Endodermal cell (in vitro differentiated cells): Measurements from ENCODE around the gene VAV3. TPM values are rescaled to one million over a fixed set of nuclear protein-coding genes. Genes with fewer than 3 reads are reported as not detected.

ENCODE experiments used
- DNase-seq: peaks from one replicate; pipeline ENCODE4 v3.0.0-alpha.2; 2017
- H3K27ac ChIP-seq: 2 replicates; pipeline ENCODE4 v1.5.1; 2013; ENCODE audit warnings: mild to moderate bottlenecking, low read depth, low read length, moderate library complexity
- H3K27me3 ChIP-seq: 2 replicates; pipeline ENCODE4 v1.6.1; 2013; ENCODE audit warnings: mild to moderate bottlenecking, low read length, moderate library complexity; ENCODE audit not compliant: insufficient read depth, control insufficient read depth, poor library complexity, severe bottlenecking
- H3K36me3 ChIP-seq: 2 replicates; pipeline ENCODE4 v1.7.0; 2013; ENCODE audit warnings: mild to moderate bottlenecking, low read length, moderate library complexity; ENCODE audit not compliant: control insufficient read depth, insufficient read depth
- H3K4me1 ChIP-seq: one replicate; pipeline ENCODE4 v1.7.0; 2013; ENCODE audit warnings: low read length; ENCODE audit not compliant: control insufficient read depth, insufficient read depth
- H3K4me3 ChIP-seq: 2 replicates; pipeline ENCODE4 v1.5.1; 2013; ENCODE audit warnings: mild to moderate bottlenecking, low read length, moderate library complexity
- H3K9ac ChIP-seq: 2 replicates; pipeline ENCODE4 v1.6.1; 2013; ENCODE audit warnings: mild to moderate bottlenecking, low read length, moderate library complexity; ENCODE audit not compliant: poor library complexity, severe bottlenecking; ENCODE audit errors: extremely low read depth
- H3K9me3 ChIP-seq: 2 replicates; pipeline ENCODE4 v1.6.1; 2013; ENCODE audit warnings: mild to moderate bottlenecking, low read length, moderate library complexity; ENCODE audit not compliant: control insufficient read depth
- H3K27ac Mint-ChIP-seq: 2 replicates; pipeline ENCODE4 v1.8.0; 2020; ENCODE audit warnings: mixed read lengths
- H3K27me3 Mint-ChIP-seq: 2 replicates; pipeline ENCODE4 v1.8.0; 2021; ENCODE audit warnings: mild to moderate bottlenecking, mixed read lengths; ENCODE audit not compliant: insufficient read depth
- H3K36me3 Mint-ChIP-seq: 2 replicates; pipeline ENCODE4 v1.8.0; 2020; ENCODE audit warnings: low read depth, mixed read lengths
- H3K4me1 Mint-ChIP-seq: 2 replicates; pipeline ENCODE4 v1.8.0; 2020; ENCODE audit warnings: mixed read lengths
- H3K4me3 Mint-ChIP-seq: 2 replicates; pipeline ENCODE4 v1.8.0; 2020; ENCODE audit warnings: mild to moderate bottlenecking, moderate library complexity, mixed read lengths
- H3K9me3 Mint-ChIP-seq: 2 replicates; pipeline ENCODE4 v1.8.0; 2020; ENCODE audit warnings: mild to moderate bottlenecking, mixed read lengths
- WGBS, 2 experiments: methylation state at CpG; one replicate each; pipeline versions ENCODE4 v1.1.5 to v1.1.7; 2013; ENCODE audit warnings: missing lambda C conversion rate in 2 of 2, mixed read lengths in 1 of 2; ENCODE audit not compliant: insufficient coverage in 1 of 2, insufficient read length in 1 of 2; 5-methylcytosine and 5-hydroxymethylcytosine counted together
- total RNA-seq, 2 donors: library from RNA; stranded (reverse); fragmentation: NEBNext Ultra II Directional in 1 of 2; extraction: Animal tissue kit (Norgen Biotek cat#: 25700) in 1 of 2; gene quantifications; 2 replicates in 1 of 2; 3 replicates in 1 of 2; pipeline ENCODE4 v1.2.1, GENCODE V29; 2021
- TF ChIP-seq, protein P1 (sequence below): fragments of 200-600 bp; sonication (generic); conservative IDR thresholded peaks from 2 replicates; pipeline ENCODE4 v1.5.0; 2021; ENCODE audit warnings: antibody characterized with exemption, mild to moderate bottlenecking

Gene VAV3
- total RNA-seq, 2 donors from 2014 or later = 6.9 to 9.6 TPM

DNA sequence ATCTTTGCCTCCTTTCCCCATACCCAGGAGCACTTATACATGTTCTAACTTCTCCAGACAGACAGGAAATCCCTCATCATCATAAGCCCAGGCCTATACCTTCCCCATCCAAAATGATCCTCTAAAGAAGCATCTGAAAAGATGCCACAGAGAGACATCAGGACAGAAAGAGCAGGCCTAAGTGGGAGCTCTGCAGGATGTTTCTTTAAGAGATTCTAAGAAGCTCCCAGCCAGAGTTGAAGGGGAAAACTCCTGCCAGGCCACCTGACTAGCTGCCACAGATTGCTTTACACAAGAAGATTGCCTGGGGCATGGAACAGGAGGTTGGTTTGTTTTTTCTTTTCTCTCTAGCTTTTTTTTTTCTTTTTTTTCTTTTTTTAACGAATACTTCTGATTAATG is 275.8 kb downstream of the VAV3 start:
- peak; percentile 52 for DNase-seq
- Mint-ChIP-seq H3K36me3 (no peaks in the 10 kb centered on the region), H3K4me1 (peaks cover 34% of the 10 kb centered on the region), H3K4me3 (no peak overlapping the region), H3K27ac (peak overlapping the region; percentile 36), H3K27me3 (no peaks in the 10 kb centered on the region), H3K9me3 (no peaks in the 10 kb centered on the region)
- no peaks in the 10 kb centered on the region for H3K36me3 ChIP-seq
- H3K27me3 ChIP-seq = no peaks in the 10 kb centered on the region
- TF ChIP-seq, protein P1, sequence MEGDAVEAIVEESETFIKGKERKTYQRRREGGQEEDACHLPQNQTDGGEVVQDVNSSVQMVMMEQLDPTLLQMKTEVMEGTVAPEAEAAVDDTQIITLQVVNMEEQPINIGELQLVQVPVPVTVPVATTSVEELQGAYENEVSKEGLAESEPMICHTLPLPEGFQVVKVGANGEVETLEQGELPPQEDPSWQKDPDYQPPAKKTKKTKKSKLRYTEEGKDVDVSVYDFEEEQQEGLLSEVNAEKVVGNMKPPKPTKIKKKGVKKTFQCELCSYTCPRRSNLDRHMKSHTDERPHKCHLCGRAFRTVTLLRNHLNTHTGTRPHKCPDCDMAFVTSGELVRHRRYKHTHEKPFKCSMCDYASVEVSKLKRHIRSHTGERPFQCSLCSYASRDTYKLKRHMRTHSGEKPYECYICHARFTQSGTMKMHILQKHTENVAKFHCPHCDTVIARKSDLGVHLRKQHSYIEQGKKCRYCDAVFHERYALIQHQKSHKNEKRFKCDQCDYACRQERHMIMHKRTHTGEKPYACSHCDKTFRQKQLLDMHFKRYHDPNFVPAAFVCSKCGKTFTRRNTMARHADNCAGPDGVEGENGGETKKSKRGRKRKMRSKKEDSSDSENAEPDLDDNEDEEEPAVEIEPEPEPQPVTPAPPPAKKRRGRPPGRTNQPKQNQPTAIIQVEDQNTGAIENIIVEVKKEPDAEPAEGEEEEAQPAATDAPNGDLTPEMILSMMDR = no peak
- no peak overlapping the region for H3K9ac ChIP-seq
- no peak overlapping the region for H3K27ac ChIP-seq
- no peak overlapping the region for H3K4me3 ChIP-seq
- no peaks in the 10 kb centered on the region for H3K4me1 ChIP-seq
- H3K9me3 ChIP-seq = no peaks in the 10 kb centered on the region
- WGBS, 2 experiments = no CpG with 5 or more reads among the region's 1 CpG

DNA sequence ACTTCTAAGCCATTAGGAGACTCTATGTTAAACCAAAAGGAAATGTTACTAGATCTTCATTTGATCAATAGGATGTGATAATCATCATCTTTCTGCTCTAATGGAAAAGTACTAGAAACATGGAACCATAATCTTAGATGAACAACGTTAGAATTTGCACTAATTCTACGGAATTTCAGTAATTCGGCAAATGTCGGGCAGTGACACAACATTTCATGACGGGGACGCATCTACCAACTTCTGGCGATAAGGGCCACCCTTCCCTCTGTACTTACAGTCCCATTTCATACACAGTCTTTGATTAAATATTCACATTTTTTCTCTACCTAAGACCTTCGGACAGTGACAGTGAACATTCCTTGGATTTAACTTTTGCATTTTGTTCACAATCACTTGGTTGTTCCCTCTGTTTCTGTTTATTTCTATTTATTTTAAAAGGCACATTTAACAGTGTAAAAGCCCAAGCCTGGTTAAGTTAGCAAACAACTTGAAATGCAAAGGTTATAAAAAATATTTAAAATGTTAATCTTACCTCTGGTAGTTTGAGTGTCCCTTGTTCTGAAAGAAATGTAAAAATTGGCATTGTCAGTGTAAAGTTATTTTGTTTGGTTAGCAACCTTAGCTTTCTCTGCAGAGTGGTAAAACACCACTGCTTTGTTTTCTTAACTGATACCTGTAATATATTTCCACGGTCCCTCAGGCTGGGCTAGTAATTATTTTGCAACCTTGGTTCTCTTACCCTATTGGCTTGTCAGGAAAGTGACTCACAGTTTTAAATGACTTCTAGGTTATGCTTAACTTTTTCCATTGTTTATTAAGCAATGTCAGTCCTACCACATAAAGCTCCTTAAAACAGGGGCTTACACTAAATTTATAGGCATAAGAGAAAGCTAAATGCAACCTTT is 276.9 kb downstream of the VAV3 start:
- DNase-seq = no peak
- H3K36me3 ChIP-seq = no peaks in the 10 kb centered on the region
- no peaks in the 10 kb centered on the region for H3K9me3 ChIP-seq
- no peak overlapping the region for H3K4me3 ChIP-seq
- Mint-ChIP-seq H3K27ac (peak overlapping the region; percentile 74), H3K4me3 (no peak overlapping the region), H3K36me3 (no peaks in the 10 kb centered on the region), H3K9me3 (no peaks in the 10 kb centered on the region), H3K27me3 (no peaks in the 10 kb centered on the region), H3K4me1 (peaks cover 43% of the 10 kb centered on the region)
- no peak overlapping the region for H3K9ac ChIP-seq
- TF ChIP-seq, protein P1 = no peak
- 94 to 96% methylated on average over 9 of the region's 9 CpGs for WGBS, 2 experiments
- no peak overlapping the region for H3K27ac ChIP-seq
- H3K4me1 ChIP-seq = no peaks in the 10 kb centered on the region
- no peaks in the 10 kb centered on the region for H3K27me3 ChIP-seq

DNA sequence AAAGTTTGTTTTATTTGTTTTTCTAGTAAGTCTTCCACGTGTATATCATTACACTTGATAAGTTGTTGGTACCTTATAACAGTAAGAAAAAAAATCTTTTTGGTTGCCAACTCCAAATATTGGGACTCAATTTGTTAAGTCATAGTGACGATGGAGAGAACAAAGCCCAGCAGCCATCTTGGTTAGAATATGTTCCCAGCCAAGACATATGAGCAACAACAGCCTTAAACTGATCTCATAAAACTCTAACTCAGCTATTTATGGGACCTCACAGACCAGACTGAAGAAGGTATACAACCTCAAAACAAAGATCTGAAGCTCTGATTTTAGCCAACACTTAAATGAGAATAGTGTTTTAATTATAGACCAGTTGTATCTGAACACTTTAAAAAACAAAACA is 281.3 kb downstream of the VAV3 start:
- H3K4me3 ChIP-seq = no peak overlapping the region
- 92% methylated on average over 2 of the region's 2 CpGs; no CpG with 5 or more reads in 1 of the 2 experiments for WGBS, 2 experiments

More for the DNA sequence above, 281.3 kb downstream of the VAV3 start:
- Mint-ChIP-seq H3K9me3 (no peaks in the 10 kb centered on the region), H3K27ac (no peak overlapping the region), H3K4me1 (peaks cover 54% of the 10 kb centered on the region), H3K27me3 (no peaks in the 10 kb centered on the region), H3K4me3 (no peak overlapping the region), H3K36me3 (no peaks in the 10 kb centered on the region)
- no peak overlapping the region for H3K27ac ChIP-seq
- TF ChIP-seq, protein P1 = no peak
- H3K9me3 ChIP-seq = no peaks in the 10 kb centered on the region
- H3K27me3 ChIP-seq = no peaks in the 10 kb centered on the region
- peaks cover 13% of the 10 kb centered on the region for H3K4me1 ChIP-seq
- no peaks in the 10 kb centered on the region for H3K36me3 ChIP-seq
- no peak for DNase-seq
- H3K9ac ChIP-seq = no peak overlapping the region
